RWPE2 (cell line): ENCODE results near the gene STXBP2.

Experiments used
- ATAC-seq: fragments of 200-7000 bp; cut with Tn5 transposase; 3 replicates; pipeline ENCODE4 v1.9.1; 2021; ENCODE audit warnings: low read depth
- DNase-seq: peaks from one replicate; pipeline ENCODE4 v3.0.0-alpha.2; 2020; ENCODE audit warnings: low spot score
- H3K27ac ChIP-seq: fragments of 450-650 bp; 2 replicates; pipeline ENCODE4 v1.5.1; 2017; ENCODE audit warnings: mild to moderate bottlenecking; ENCODE audit not compliant: poor library complexity, severe bottlenecking
- H3K27me3 ChIP-seq: fragments of 250-450 bp; sonication (Bioruptor Pico); 2 replicates; pipeline ENCODE4 v1.5.1; 2021; ENCODE audit warnings: mild to moderate bottlenecking, moderate library complexity; ENCODE audit not compliant: insufficient read depth, poor library complexity, severe bottlenecking
- H3K36me3 ChIP-seq: fragments of 250-450 bp; sonication (Bioruptor Pico); 2 replicates; pipeline ENCODE4 v1.5.1; 2020; ENCODE audit warnings: low read depth, mild to moderate bottlenecking, moderate library complexity
- H3K4me1 ChIP-seq: fragments of 250-450 bp; sonication (Bioruptor Pico); 2 replicates; pipeline ENCODE4 v1.5.1; 2021; ENCODE audit warnings: mild to moderate bottlenecking, moderate library complexity; ENCODE audit not compliant: insufficient read depth, poor library complexity, severe bottlenecking
- H3K4me3 ChIP-seq: fragments of 250-450 bp; sonication (Bioruptor Pico); 2 replicates; pipeline ENCODE4 v1.5.1; 2021; ENCODE audit warnings: mild to moderate bottlenecking, moderate library complexity; ENCODE audit not compliant: severe bottlenecking
- H3K9me3 ChIP-seq: fragments of 250-450 bp; sonication (Bioruptor Pico); 2 replicates; pipeline ENCODE4 v1.5.1; 2021; ENCODE audit warnings: mild to moderate bottlenecking, moderate library complexity; ENCODE audit not compliant: severe bottlenecking
- CTCF ChIP-seq: fragments of 450-650 bp; IDR thresholded peaks from one replicate; pipeline ENCODE4 v1.5.1; 2017; ENCODE audit warnings: mild to moderate bottlenecking, moderate library complexity; ENCODE audit not compliant: poor library complexity, severe bottlenecking

Gene STXBP2

DNA sequence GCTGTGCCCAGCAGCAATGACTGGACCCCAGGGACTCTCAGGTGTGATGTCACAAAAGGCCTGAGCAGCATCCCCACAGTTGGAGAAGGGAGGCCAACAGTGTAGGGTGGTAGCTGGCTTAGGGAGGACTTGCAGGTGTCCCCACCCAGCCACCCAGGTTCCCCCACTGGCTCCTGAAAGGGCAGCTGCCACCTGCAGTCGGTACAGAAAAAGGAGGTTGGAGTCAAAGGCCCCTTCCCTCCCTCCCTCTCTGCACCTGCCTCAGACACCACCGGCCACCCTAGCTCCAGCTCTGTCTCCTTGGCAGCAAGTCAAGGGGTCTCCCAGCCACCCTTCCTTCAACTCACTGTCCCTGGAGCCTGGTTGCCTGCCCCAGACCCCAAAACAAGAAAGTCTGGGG is 3.2 kb upstream of the STXBP2 start, which contains the start of gene PCP2:
PCP2 (minus strand) TSS at position 22 of the 400 bp plus-strand sequence. CDS start 262 bp downstream, outside the sequence.
- ATAC-seq (no peak), DNase-seq (no peak)
- no peak for TF ChIP-seq CTCF
- no peaks in the 10 kb centered on the region for H3K27me3 ChIP-seq
- H3K27ac ChIP-seq, result no peak within 1 kb of the TSS
- H3K9me3 ChIP-seq, result no peaks in the 10 kb centered on the region
- H3K4me3 ChIP-seq, result no peak within 1 kb of the TSS
- no peaks in the 10 kb centered on the region for H3K36me3 ChIP-seq
- H3K4me1 ChIP-seq, result peaks cover 8% of the 10 kb centered on the region

DNA sequence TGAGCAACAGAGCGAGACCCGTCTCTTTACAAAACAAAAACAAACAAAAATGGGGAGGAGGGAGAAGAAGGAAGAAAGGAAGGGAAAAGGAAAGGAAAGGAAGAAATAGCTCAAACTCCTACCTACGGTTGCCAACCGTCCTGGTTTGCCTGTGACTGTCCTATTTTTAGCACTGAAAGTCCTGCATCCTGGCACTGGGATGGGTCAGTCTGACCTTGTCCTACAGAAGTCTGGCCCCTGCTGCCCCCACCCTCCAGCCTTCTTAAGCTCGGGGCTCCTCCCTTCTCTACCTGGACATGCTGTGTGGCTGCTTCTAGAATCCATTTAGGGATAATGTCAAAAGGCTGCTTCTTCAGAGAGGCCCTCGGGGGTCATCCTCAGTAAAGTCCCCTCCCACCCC is 1.2 kb upstream of the STXBP2 start:
- Histone ChIP-seq H3K27me3 (no peaks in the 10 kb centered on the region), H3K4me1 (peaks cover 7% of the 10 kb centered on the region), H3K27ac (no peak overlapping the region), H3K9me3 (no peaks in the 10 kb centered on the region), H3K36me3 (no peaks in the 10 kb centered on the region; the same call in 1 of the 2 replicates), H3K4me3 (no peak overlapping the region)
- ATAC-seq (no peak), DNase-seq (no peak)
- TF ChIP-seq CTCF, result no peak

DNA sequence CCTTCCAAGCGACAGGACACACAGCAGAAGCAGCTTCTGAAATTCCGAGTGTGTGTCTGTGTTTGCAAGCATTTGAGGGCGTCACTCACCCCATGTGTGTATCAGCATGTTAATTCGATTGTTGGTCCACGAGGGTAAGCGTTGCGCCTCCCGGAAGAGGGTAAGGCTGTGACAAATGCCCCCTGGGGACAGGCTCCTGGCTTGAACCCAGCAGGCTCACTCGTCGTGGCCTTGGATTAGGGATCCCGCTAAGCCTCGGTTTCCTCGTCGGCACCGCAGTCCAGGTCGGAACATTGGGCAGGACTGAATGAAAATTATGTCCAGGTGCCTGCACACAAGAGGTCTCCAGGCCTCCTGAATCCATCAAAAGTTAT is 606 bp upstream of the STXBP2 start:
- no peaks in the 10 kb centered on the region; the same call in 1 of the 2 replicates for H3K36me3 ChIP-seq
- no peak overlapping the region for H3K27ac ChIP-seq
- TF ChIP-seq CTCF, result no peak
- no peaks in the 10 kb centered on the region for H3K9me3 ChIP-seq
- no peak for ATAC-seq
- peak overlapping the region; percentile 79 for H3K4me3 ChIP-seq
- no peaks in the 10 kb centered on the region for H3K27me3 ChIP-seq
- peaks cover 3% of the 10 kb centered on the region for H3K4me1 ChIP-seq
- no peak for DNase-seq

DNA sequence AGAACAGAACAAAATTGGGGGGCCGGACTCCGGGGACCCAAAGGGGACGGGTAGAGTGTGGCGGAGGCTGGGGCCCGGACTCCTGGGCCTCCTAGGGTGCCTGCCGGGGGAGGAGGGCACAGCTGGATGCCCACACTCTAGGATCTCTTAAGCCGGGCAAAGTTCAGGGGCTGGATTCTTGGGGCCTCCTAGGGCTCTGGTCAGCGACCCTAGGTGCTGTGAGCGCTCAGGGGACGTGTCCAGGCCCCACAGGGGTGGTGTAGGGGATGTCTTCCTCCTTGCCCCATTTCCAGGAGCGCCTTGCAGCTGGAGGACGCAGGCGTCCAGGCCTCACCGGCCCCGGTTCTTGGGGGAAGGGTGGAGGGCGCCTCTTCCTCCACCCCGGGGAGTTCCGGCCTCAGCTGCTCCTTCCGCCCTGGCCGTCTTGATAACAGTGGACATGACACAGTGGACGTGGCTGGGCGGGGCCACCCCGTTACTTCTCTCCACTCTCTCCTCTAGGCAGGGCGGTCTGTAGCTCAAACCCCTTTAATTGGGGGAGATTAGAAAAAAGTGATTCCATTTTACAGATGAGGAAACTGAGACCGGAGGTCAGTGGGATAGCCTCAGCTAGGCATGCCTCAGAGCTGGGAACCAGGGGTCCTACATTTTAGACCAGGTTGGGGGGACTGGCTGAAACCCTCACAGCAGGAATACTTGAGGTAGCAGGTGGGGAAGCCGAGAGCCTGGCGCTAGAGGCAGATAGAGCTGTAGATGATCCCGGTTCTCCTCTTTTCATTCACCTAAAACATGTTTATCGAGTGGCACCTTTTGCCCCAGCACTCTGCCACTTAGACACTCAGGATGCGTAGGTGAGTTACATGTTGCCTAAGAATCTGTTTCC is 705 bp downstream of the STXBP2 start:
- ATAC-seq, result peak; percentile 32; the same call in 1 of the 3 replicates
- no peak for TF ChIP-seq CTCF
- H3K27me3 ChIP-seq, result no peaks in the 10 kb centered on the region
- DNase-seq, result no peak
- peaks cover 3% of the 10 kb centered on the region for H3K4me1 ChIP-seq
- H3K4me3 ChIP-seq, result peak overlapping the region; percentile 79
- peak overlapping the region; percentile 22 for H3K27ac ChIP-seq
- H3K9me3 ChIP-seq, result no peaks in the 10 kb centered on the region
- H3K36me3 ChIP-seq, result no peaks in the 10 kb centered on the region; the same call in 1 of the 2 replicates

GRCh38 chr19:7638802-7639465 is 2.0 kb downstream of the STXBP2 start:
- Histone ChIP-seq H3K9me3 (no peaks in the 10 kb centered on the region), H3K36me3 (no peaks in the 10 kb centered on the region; the same call in 1 of the 2 replicates), H3K27me3 (no peaks in the 10 kb centered on the region), H3K4me3 (no peak overlapping the region), H3K4me1 (peaks cover 3% of the 10 kb centered on the region), H3K27ac (no peak overlapping the region)
- ATAC-seq (no peak), DNase-seq (no peak)
- TF ChIP-seq CTCF, result no peak
